IMR-90 (cell line): ENCODE results near the gene NDUFB7. TPM values are rescaled to one million over a fixed set of nuclear protein-coding genes. Genes with fewer than 3 reads are reported as not detected.

Experiments used
- ATAC-seq: fragments of 200-7000 bp; cut with Tn5 transposase; 2 replicates; pipeline ENCODE4 v1.9.1; 2020; ENCODE audit warnings: low read depth, mild to moderate bottlenecking, moderate library complexity
- BruUV-seq: library from RNA; stranded (reverse); fragments of 400-500 nt; replicated peaks from 2 replicates; lab custom pipeline; 2021; lab: Mats Ljungman, UMichigan
- CTCF ChIA-PET: fragments of 300-600 bp; formaldehyde crosslinking; extraction: SDS; loops from one replicate; lab custom pipeline; 2021; ENCODE audit warnings: antibody characterized with exemption; lab: Yijun Ruan, JAX
- POLR2A ChIA-PET: fragments of 300-600 bp; sonication (Branson Sonifier 250); formaldehyde crosslinking; loops from one replicate; lab custom pipeline; 2022; ENCODE audit warnings: antibody characterized with exemption; ENCODE audit not compliant: unreplicated experiment; lab: Charles Lee
- DNase-seq: peaks from one replicate; pipeline ENCODE4 v3.0.0; 2013
- H2AFZ ChIP-seq: replicated peaks from 2 replicates; pipeline ENCODE3; 2013; ENCODE audit warnings: low read length, mild to moderate bottlenecking; ENCODE audit not compliant: poor library complexity
- H2AK5ac ChIP-seq: 2 replicates; pipeline ENCODE4 v1.6.1; 2013; ENCODE audit warnings: low read depth, low read length, inconsistent platforms
- H2AK9ac ChIP-seq: replicated peaks from 2 replicates; pipeline ENCODE3; 2013; ENCODE audit warnings: mild to moderate bottlenecking, low read depth, low read length, moderate library complexity; ENCODE audit not compliant: poor library complexity
- H2BK120ac ChIP-seq: 2 replicates; pipeline ENCODE4 v1.6.1; 2013; ENCODE audit warnings: low read depth, low read length, inconsistent platforms
- H2BK15ac ChIP-seq: 3 replicates; pipeline ENCODE4 v1.6.1; 2013; ENCODE audit warnings: low read depth, low read length, inconsistent platforms
- H2BK20ac ChIP-seq: 2 replicates; pipeline ENCODE4 v1.6.1; 2013; ENCODE audit warnings: low read depth, mild to moderate bottlenecking, inconsistent platforms, low read length, moderate library complexity
- H2BK5ac ChIP-seq: 2 replicates; pipeline ENCODE4 v1.6.1; 2013; ENCODE audit warnings: mild to moderate bottlenecking, low read depth, low read length, inconsistent platforms; ENCODE audit not compliant: poor library complexity, severe bottlenecking
- H3K14ac ChIP-seq: replicated peaks from 2 replicates; pipeline ENCODE4 v1.6.1; 2013; ENCODE audit warnings: low read depth, low read length, inconsistent platforms
- H3K18ac ChIP-seq: 2 replicates; pipeline ENCODE4 v1.6.1; 2013; ENCODE audit warnings: low read depth, low read length, control low read depth
- H3K23ac ChIP-seq: 2 replicates; pipeline ENCODE4 v1.6.1; 2013; ENCODE audit warnings: low read depth, low read length, inconsistent platforms
- H3K27ac ChIP-seq: 2 replicates; pipeline ENCODE4 v1.5.1; 2013; ENCODE audit warnings: mild to moderate bottlenecking, control low read depth, low read length; ENCODE audit not compliant: insufficient read depth
- H3K27me3 ChIP-seq: 2 replicates; pipeline ENCODE4 v1.6.1; 2013; ENCODE audit warnings: low read length; ENCODE audit not compliant: control insufficient read depth, insufficient read depth
- H3K36me3 ChIP-seq: 2 replicates; pipeline ENCODE4 v1.6.1; 2013; ENCODE audit warnings: low read length, mixed read lengths; ENCODE audit not compliant: control insufficient read depth, insufficient read depth
- H3K4ac ChIP-seq: 2 replicates; pipeline ENCODE4 v1.6.1; 2013; ENCODE audit warnings: low read depth, low read length, inconsistent platforms
- H3K4me1 ChIP-seq: 2 replicates; pipeline ENCODE4 v1.6.1; 2013; ENCODE audit warnings: low read length, mixed read lengths; ENCODE audit not compliant: control insufficient read depth, insufficient read depth
- H3K4me2 ChIP-seq: 2 replicates; pipeline ENCODE4 v1.6.1; 2013; ENCODE audit warnings: low read depth, mild to moderate bottlenecking, control low read depth, low read length, moderate library complexity
- H3K4me3 ChIP-seq: 2 replicates; pipeline ENCODE4 v1.5.1; 2013; ENCODE audit warnings: low read depth, mild to moderate bottlenecking, control low read depth, low read length, moderate library complexity; ENCODE audit not compliant: insufficient read depth
- H3K56ac ChIP-seq: 2 replicates; pipeline ENCODE4 v1.6.1; 2013; ENCODE audit warnings: low read length, inconsistent platforms; ENCODE audit not compliant: insufficient read depth; ENCODE audit errors: extremely low read depth
- H3K79me1 ChIP-seq, 2 experiments: 2 replicates each; pipeline ENCODE4 v1.6.1; 2013; ENCODE audit warnings: low read length in 2 of 2, inconsistent platforms in 1 of 2, low read depth in 1 of 2
- H3K9ac ChIP-seq: 2 replicates; pipeline ENCODE4 v1.6.1; 2013; ENCODE audit warnings: low read depth, low read length, control low read depth
- H3K9me1 ChIP-seq: 2 replicates; pipeline ENCODE4 v1.6.1; 2013; ENCODE audit warnings: low read length, inconsistent platforms; ENCODE audit not compliant: insufficient read depth
- H3K9me3 ChIP-seq: 2 replicates; pipeline ENCODE4 v1.6.1; 2013; ENCODE audit warnings: low read length; ENCODE audit not compliant: control insufficient read depth, insufficient read depth
- H4K20me1 ChIP-seq: 2 replicates; pipeline ENCODE4 v1.6.1; 2013; ENCODE audit warnings: low read length, inconsistent platforms; ENCODE audit not compliant: insufficient read depth
- H4K5ac ChIP-seq: 2 replicates; pipeline ENCODE4 v1.6.1; 2013; ENCODE audit warnings: mild to moderate bottlenecking, low read depth, low read length, control low read depth
- H4K8ac ChIP-seq, 2 experiments: 2 replicates each; pipeline ENCODE4 v1.6.1; 2013; ENCODE audit warnings: low read depth in 2 of 2, low read length in 2 of 2, control low read depth in 1 of 2, inconsistent platforms in 1 of 2
- H4K91ac ChIP-seq: 2 replicates; pipeline ENCODE4 v1.6.1; 2013; ENCODE audit warnings: low read depth, low read length, inconsistent platforms; ENCODE audit not compliant: insufficient read depth
- CHD1 ChIP-seq: IDR thresholded peaks from 2 replicates; pipeline ENCODE4 v1.6.1; 2012; ENCODE audit warnings: low read depth, low read length, improper control_type of control experiment
- FOS ChIP-seq: fragments of 150-350 bp; IDR thresholded peaks from 2 replicates; pipeline ENCODE4 v1.6.1; 2016; ENCODE audit warnings: low read depth, low read length
- POLR2A ChIP-seq: IDR thresholded peaks from 2 replicates; pipeline ENCODE4 v1.6.1; 2012; ENCODE audit warnings: mild to moderate bottlenecking, low read depth, low read length
- SMC3 ChIP-seq: fragments of 150-350 bp; IDR thresholded peaks from 2 replicates; pipeline ENCODE4 v1.6.1; 2016; ENCODE audit warnings: low read depth, mild to moderate bottlenecking, antibody characterized with exemption, low read length, moderate library complexity
- WGBS, 2 experiments: methylation state at CpG; one replicate each; pipeline versions ENCODE4 v1.1.5 to v1.1.7; 2013; ENCODE audit warnings: missing lambda C conversion rate in 2 of 2; ENCODE audit not compliant: insufficient read length in 1 of 2; ENCODE audit errors: extremely low coverage in 2 of 2; 5-methylcytosine and 5-hydroxymethylcytosine counted together
- dilution Hi-C: fragments of 300-500 bp; cut with HindIII; formaldehyde crosslinking; loops from one replicate; pipeline ENCODE4 v1.14.3; 2018; ENCODE audit warnings: low sequenced_read_pairs; ENCODE audit not compliant: unreplicated experiment
- in situ Hi-C: fragments of 300-500 bp; cut with MboI; formaldehyde crosslinking; loops from 3 replicates; pipeline ENCODE4 v1.14.3; 2019; ENCODE audit warnings: low sequenced_read_pairs, inconsistent platforms, mixed read lengths
- intact Hi-C: fragments of 100-400 bp; cut with micrococcal nuclease; formaldehyde crosslinking; loops from 2 replicates; pipeline ENCODE4 v1.10.0; 2022
- polyA plus RNA-seq, 3 experiments: library from polyadenylated mRNA; depleted of rRNA; stranded (reverse); fragments of >200 nt; gene quantifications; 2 replicates each; pipeline ENCODE4 v1.2.3, GENCODE V29; 2012; ENCODE audit warnings: low replicate concordance in 1 of 3
- total RNA-seq: library from RNA; depleted of rRNA; stranded (reverse); fragments of >200 nt; gene quantifications from 2 replicates; pipeline ENCODE4 v1.2.3, GENCODE V29; 2012

NDUFB7 gene
- total and polyA plus RNA-seq, 2 of the 4 experiments (the other 2 are of a cell fraction), result 436 to 523 TPM

DNA sequence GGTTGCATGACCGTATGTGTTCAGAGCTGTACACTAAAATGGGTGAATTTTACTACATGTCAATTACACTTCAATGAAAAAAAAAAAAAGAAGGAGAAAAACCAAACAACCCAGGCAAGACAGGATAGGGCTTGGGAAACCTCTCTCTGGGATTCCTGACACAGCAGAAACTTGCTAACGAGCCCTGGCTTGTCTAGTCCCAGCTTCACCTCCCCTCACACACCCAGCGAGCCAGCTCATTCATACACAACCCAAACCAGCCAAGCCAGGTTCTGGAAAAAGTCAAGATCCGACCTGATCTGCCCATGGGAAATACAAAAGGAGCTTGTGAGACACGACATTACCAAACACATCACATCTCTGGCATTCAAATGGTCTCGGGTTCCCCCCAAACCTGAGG lies 46.1 kb downstream of the NDUFB7 start:
- Histone ChIP-seq H3K4me3 (no peak overlapping the region), H2BK5ac (no peak overlapping the region), H3K9ac (no peak overlapping the region), H2AK5ac (no peak overlapping the region), H3K9me1 (peaks cover 5% of the 10 kb centered on the region; the same call in 1 of the 2 replicates), H3K27me3 (no peaks in the 10 kb centered on the region), H3K18ac (no peak overlapping the region), H3K4ac (no peak overlapping the region), H2BK15ac (no peak overlapping the region), H2BK20ac (no peak overlapping the region), H3K27ac (no peak overlapping the region), H4K5ac (no peak overlapping the region), H3K79me1 (peaks cover 8 to 10% of the 10 kb centered on the region in 2 experiments; a peak in 3 of 4 replicates), H3K14ac (no peak overlapping the region), H2AK9ac (no peak overlapping the region), H2BK120ac (no peak overlapping the region), H3K56ac (no peak overlapping the region), H4K20me1 (peaks cover 3% of the 10 kb centered on the region; the same call in 1 of the 2 replicates), H4K91ac (no peak overlapping the region), H3K4me2 (no peak overlapping the region), H3K36me3 (no peaks in the 10 kb centered on the region), H3K4me1 (peaks cover 5% of the 10 kb centered on the region; the same call in 1 of the 2 replicates), H3K9me3 (no peaks in the 10 kb centered on the region), H4K8ac (no peak overlapping the region), H2AFZ (no peak overlapping the region), H3K23ac (no peak overlapping the region)
- DNase-seq (no peak), ATAC-seq (no peak)
- TF ChIP-seq CHD1, result no peak
- no peak for TF ChIP-seq FOS
- no peak for TF ChIP-seq POLR2A
- no peak for TF ChIP-seq SMC3
- 69% methylated on average over 3 of the region's 6 CpGs; no CpG with 5 or more reads in 1 of the 2 experiments for WGBS, 2 experiments
- ChIA-PET POLR2A (no interaction called here), CTCF (interaction anchor here (1.2 kb wide), 1 partner anchor 31 kb away, joined by 3 read pairs; no protein-coding TSS in a partner anchor)
- dilution Hi-C loops (no loop called here), intact Hi-C loops (no loop called here), in situ Hi-C loops (no loop called here)
- BruUV-seq, result no TSS peak
